GM19455 (cell line): Measurements from ENCODE around the gene UNC119B.
"Not testable (repeated sequence)": the region's sequence is repeated elsewhere in the genome, so short reads cannot be mapped to it uniquely, and the experiment has no call there.

Experiments used
- ATAC-seq: cut with Tn5 transposase; IDR thresholded peaks from one replicate; pipeline ENCODE4 v1.9.1; 2021; ENCODE audit not compliant: unreplicated experiment

Gene UNC119B

GRCh38 chr12:120718055-120718454, 7.8 kb downstream of the UNC119B start:
- ATAC-seq, result no peak

GRCh38 chr12:120719072-120719471, 8.8 kb downstream of the UNC119B start:
- no peak for ATAC-seq

- ATAC-seq, result no peak
Measured at GRCh38 chr12:120719496-120720233, 9.4 kb downstream of the UNC119B start.

GRCh38 chr12:120720234-120720986, 10.2 kb downstream of the UNC119B start:
- ATAC-seq, result no peak

- ATAC-seq, result no peak
Measured at GRCh38 chr12:120720987-120721801, 10.9 kb downstream of the UNC119B start.

- no peak for ATAC-seq
Measured at GRCh38 chr12:120721866-120722265, 11.6 kb downstream of the UNC119B start.

GRCh38 chr12:120722784-120723183, 12.5 kb downstream of the UNC119B start:
- no peak for ATAC-seq

GRCh38 chr12:120724720-120725119, 14.5 kb downstream of the UNC119B start:
- ATAC-seq, result no peak

- ATAC-seq, result no peak
Measured at GRCh38 chr12:120725151-120725658, 14.9 kb downstream of the UNC119B start.

GRCh38 chr12:120725659-120726509, 15.6 kb downstream of the UNC119B start, which contains the start of gene ACADS:
TSS of gene ACADS (plus strand) at chr12:120725826. CDS start at chr12:120725886, 60 bp downstream.
- ATAC-seq, result peak; percentile 96

- ATAC-seq, result no peak
Measured at GRCh38 chr12:120726510-120726793, 16.2 kb downstream of the UNC119B start.

GRCh38 chr12:120726961-120727360, 16.7 kb downstream of the UNC119B start:
- no peak for ATAC-seq

GRCh38 chr12:120732198-120732597, 21.9 kb downstream of the UNC119B start:
- not testable (repeated sequence) for ATAC-seq

- no peak for ATAC-seq
Measured at GRCh38 chr12:120733574-120733973, 23.3 kb downstream of the UNC119B start.

GRCh38 chr12:120734210-120734609, 24.0 kb downstream of the UNC119B start:
- ATAC-seq, result no peak

GRCh38 chr12:120735181-120735580, 24.9 kb downstream of the UNC119B start:
- ATAC-seq, result no peak

- no peak for ATAC-seq
Measured at GRCh38 chr12:120736404-120737331, 26.4 kb downstream of the UNC119B start.

GRCh38 chr12:120737557-120738251, 27.4 kb downstream of the UNC119B start:
- no peak for ATAC-seq
